Endothelial cell of umbilical vein (primary cell): ENCODE results near the gene MYOCD. TPM values are rescaled to one million over a fixed set of nuclear protein-coding genes. Genes with fewer than 3 reads are reported as not detected.

Experiments used
- BruUV-seq: library from RNA; stranded (reverse); fragments of 400-500 nt; replicated peaks from 2 replicates; lab custom pipeline; 2021; lab: Mats Ljungman, UMichigan
- CTCF ChIA-PET: fragments of 300-600, 350-600 bp; sonication (Branson Sonifier 250); formaldehyde crosslinking; loops from one replicate; lab custom pipeline; 2021; ENCODE audit warnings: antibody characterized with exemption, inconsistent platforms; lab: Charles Lee
- POLR2A ChIA-PET: fragments of 300-600, 350-600 bp; sonication (Branson Sonifier 250); formaldehyde crosslinking; loops from one replicate; lab custom pipeline; 2021; ENCODE audit warnings: antibody characterized with exemption, inconsistent platforms; lab: Charles Lee
- DNase-seq: peaks from one replicate; pipeline ENCODE4 v3.0.0-alpha.2; 2011; ENCODE audit warnings: low read depth, low spot score
- FAIRE-seq: peaks from 2 replicates; lab custom pipeline; 2011; peaks lifted over from hg19 to GRCh38; lab: Jason Lieb, UNC
- H2AFZ ChIP-seq: 2 replicates; pipeline ENCODE4 v1.6.0; 2012; ENCODE audit warnings: low read depth, low read length, control low read depth, inconsistent platforms
- H3K27ac ChIP-seq: 2 replicates; pipeline ENCODE4 v1.5.1; 2011; ENCODE audit warnings: low read depth, mild to moderate bottlenecking, control low read depth, low read length, moderate library complexity; ENCODE audit not compliant: insufficient read depth
- H3K27me3 ChIP-seq, 2 experiments: 2 replicates each; pipeline versions ENCODE4 v1.6.0 to v1.6.1; 2011; ENCODE audit warnings: low read length in 2 of 2, mixed read lengths in 1 of 2; ENCODE audit not compliant: control insufficient read depth in 2 of 2, insufficient read depth in 2 of 2
- H3K36me3 ChIP-seq, 2 experiments: 2 replicates in 1 of 2; 3 replicates in 1 of 2; pipeline ENCODE4 v1.5.1; 2011; ENCODE audit warnings: low read length in 2 of 2, mild to moderate bottlenecking in 1 of 2, moderate library complexity in 1 of 2; ENCODE audit not compliant: control insufficient read depth in 2 of 2, insufficient read depth in 2 of 2; ENCODE audit errors: extremely low read depth in 1 of 2
- H3K4me1 ChIP-seq: 3 replicates; pipeline ENCODE4 v1.5.1; 2011; ENCODE audit warnings: mild to moderate bottlenecking, low read length; ENCODE audit not compliant: control insufficient read depth, insufficient read depth; ENCODE audit errors: extremely low read depth
- H3K4me2 ChIP-seq: 2 replicates; pipeline ENCODE4 v1.6.1; 2011; ENCODE audit warnings: low read length, control low read depth, mixed read lengths; ENCODE audit not compliant: insufficient read depth
- H3K4me3 ChIP-seq, 3 experiments: fragments of 200-600 bp in 1 of 3; sonication (generic), shearing (Covaris generic) in 1 of 3; replicated peaks in 1 of 3; 2 replicates each; pipeline ENCODE4 v1.5.1; 2011 to 2016; ENCODE audit warnings: control low read depth in 3 of 3, low read length in 3 of 3, mild to moderate bottlenecking in 2 of 3, inconsistent platforms in 1 of 3, low read depth in 1 of 3, moderate library complexity in 1 of 3; ENCODE audit not compliant: insufficient read depth in 1 of 3
- H3K79me2 ChIP-seq: 2 replicates; pipeline ENCODE4 v1.6.0; 2012; ENCODE audit warnings: low read length, inconsistent platforms; ENCODE audit not compliant: control insufficient read depth, insufficient read depth
- H3K9ac ChIP-seq: replicated peaks from 2 replicates; pipeline ENCODE3; 2011; ENCODE audit warnings: low read length, control low read depth; ENCODE audit not compliant: insufficient read depth; ENCODE audit errors: extremely low read depth
- H3K9me1 ChIP-seq: replicated peaks from 3 replicates; pipeline ENCODE4 v1.6.0; 2011; ENCODE audit warnings: mild to moderate bottlenecking, low read length; ENCODE audit not compliant: control insufficient read depth, insufficient read depth; ENCODE audit errors: extremely low read depth
- H3K9me3 ChIP-seq: replicated peaks from 2 replicates; pipeline ENCODE4 v1.5.1; 2012; ENCODE audit warnings: low read length, inconsistent platforms; ENCODE audit not compliant: control insufficient read depth, insufficient read depth
- H4K20me1 ChIP-seq: replicated peaks from 2 replicates; pipeline ENCODE3; 2011; ENCODE audit warnings: mild to moderate bottlenecking, low read length; ENCODE audit not compliant: control insufficient read depth, insufficient read depth; ENCODE audit errors: extremely low read depth
- CTCF ChIP-seq, 2 donors: IDR thresholded peaks; 1 replicate in 1 of 2; 2 replicates in 1 of 2; pipeline ENCODE4 v1.5.1; 2011; ENCODE audit warnings: low read length in 2 of 2, mild to moderate bottlenecking in 2 of 2, moderate library complexity in 2 of 2, control low read depth in 1 of 2, inconsistent platforms in 1 of 2, low read depth in 1 of 2; ENCODE audit not compliant: insufficient read depth in 1 of 2; ENCODE audit errors: extremely low read depth in 1 of 2
- EZH2 ChIP-seq: IDR thresholded peaks from 2 replicates; pipeline ENCODE4 v1.6.1; 2012; ENCODE audit warnings: borderline replicate concordance, low read depth, mild to moderate bottlenecking, moderate library complexity, low read length, inconsistent platforms; ENCODE audit not compliant: severe bottlenecking
- FOS ChIP-seq: IDR thresholded peaks from 2 replicates; pipeline ENCODE4 v1.6.1; 2011; ENCODE audit warnings: mild to moderate bottlenecking, low read length, moderate library complexity, borderline replicate concordance; ENCODE audit not compliant: insufficient read depth
- GATA2 ChIP-seq: IDR thresholded peaks from 2 replicates; pipeline ENCODE4 v1.7.0; 2011; ENCODE audit warnings: low read depth, mild to moderate bottlenecking, moderate library complexity, mixed read lengths, low read length; ENCODE audit not compliant: insufficient read length, insufficient read depth
- JUN ChIP-seq: IDR thresholded peaks from 2 replicates; pipeline ENCODE4 v1.6.1; 2011; ENCODE audit warnings: borderline replicate concordance, low read depth; ENCODE audit not compliant: insufficient read length, insufficient read depth
- MYC ChIP-seq: IDR thresholded peaks from one replicate; pipeline ENCODE4 v1.6.1; 2011; ENCODE audit warnings: mild to moderate bottlenecking, low read depth, low read length
- dilution Hi-C: fragments of 300-500 bp; cut with MboI; formaldehyde crosslinking; loops from one replicate; pipeline ENCODE4 v1.15.0; 2019; ENCODE audit warnings: low sequenced_read_pairs; ENCODE audit not compliant: extremely low pct_ligation_motif_present
- intact Hi-C: fragments of 100-400 bp; cut with micrococcal nuclease; formaldehyde crosslinking; loops from one replicate; pipeline ENCODE4 v1.10.0; 2022
- polyA plus RNA-seq, 4 experiments: library from polyadenylated mRNA; depleted of rRNA in 3 of 4; stranded (reverse) in 3 of 4; unstranded in 1 of 4; fragments of >200 nt; gene quantifications; 2 replicates each; pipeline versions ENCODE4 v1.2.1 to v1.2.3, GENCODE V29; 2011 to 2012; ENCODE audit warnings: missing spikeins in 1 of 4
- total RNA-seq: library from RNA; stranded (reverse); gene quantifications from 2 replicates; pipeline ENCODE4 v1.2.3, GENCODE V29; 2021

The MYOCD gene
- total and polyA plus RNA-seq, 2 donors (not counting 3 experiments of a cell fraction or from before 2014, with no cell fraction given), result not detected

GRCh38 chr17:12627177-12627629 lies 38.5 kb upstream of the MYOCD start:
- TF ChIP-seq JUN (no peak), GATA2 (no peak), CTCF (IDR thresholded peaks at IDR 0.05; ENCODE audit: extremely low read depth in 1 of 2, insufficient read depth in 1 of 2, low read depth in 1 of 2, low read length in 2 of 2) (no peak), MYC (no peak), EZH2 (no peak), FOS (no peak)
- no peak for DNase-seq
- no peaks in the 10 kb centered on the region for H3K9me1 ChIP-seq
- H3K9ac ChIP-seq, result no peak overlapping the region
- H3K36me3 ChIP-seq, result no peaks in the 10 kb centered on the region
- BruUV-seq, result no TSS peak
- H2AFZ ChIP-seq, result no peak overlapping the region
- H4K20me1 ChIP-seq, result no peaks in the 10 kb centered on the region
- no peak overlapping the region for H3K4me3 ChIP-seq
- intact Hi-C loops (no loop called here), dilution Hi-C loops (no loop called here)
- CTCF ChIA-PET, result no interaction called here
- no peaks in the 10 kb centered on the region for H3K4me1 ChIP-seq
- H3K79me2 ChIP-seq, result no peaks in the 10 kb centered on the region
- POLR2A ChIA-PET, result no interaction called here
- no peak overlapping the region for H3K4me2 ChIP-seq
- no peaks in the 10 kb centered on the region for H3K27me3 ChIP-seq
- H3K27ac ChIP-seq, result no peak overlapping the region
- H3K9me3 ChIP-seq, result no peaks in the 10 kb centered on the region
- no peak for FAIRE-seq
